Stomach (tissue), 9 donors: ENCODE data around the gene LRP1B. TPM values are rescaled to one million over a fixed set of nuclear protein-coding genes. Genes with fewer than 3 reads are reported as not detected.

ENCODE experiments used
- DNase-seq, 2 donors: peaks; one replicate each; pipeline versions ENCODE4 v3.0.0 to v3.0.0-alpha.2; 2013 to 2019
- H3K27ac ChIP-seq, 5 donors: fragments of 200-600 bp in 4 of 5; sonication (generic) in 4 of 5; one replicate each; pipeline ENCODE4 v1.5.1; 2013 to 2019; ENCODE audit warnings: mild to moderate bottlenecking in 1 of 5, moderate library complexity in 1 of 5
- H3K27me3 ChIP-seq, 3 donors: fragments of 200-600 bp; sonication (generic); one replicate each; pipeline ENCODE4 v1.5.1; 2017 to 2019; ENCODE audit warnings: mixed run types in 1 of 3
- H3K36me3 ChIP-seq, 4 donors: fragments of 200-600 bp; sonication (generic); 1 replicate in 3 of 4; 2 replicates in 1 of 4; pipeline ENCODE4 v1.5.1; 2016 to 2019
- H3K4me1 ChIP-seq, 4 donors: fragments of 200-600 bp; sonication (generic); one replicate each; pipeline ENCODE4 v1.5.1; 2016 to 2019
- H3K4me3 ChIP-seq, 4 donors: fragments of 200-600 bp; sonication (generic) in 3 of 4; one replicate each; pipeline ENCODE4 v1.5.1; 2016 to 2019; ENCODE audit warnings: mild to moderate bottlenecking in 1 of 4
- H3K9me3 ChIP-seq, 4 donors: fragments of 200-600 bp; sonication (generic); one replicate each; pipeline ENCODE4 v1.5.1; 2016 to 2019
- CTCF ChIP-seq, 7 experiments: fragments of 450-650 bp in 4 of 7; fragments of 200-600 bp in 3 of 7; sonication (generic) in 3 of 7; IDR thresholded peaks; one replicate each; pipeline ENCODE4 v1.5.1; 2016 to 2019; ENCODE audit warnings: antibody characterized with exemption in 7 of 7, control low read depth in 2 of 7, mild to moderate bottlenecking in 1 of 7
- EP300 ChIP-seq: sonication (generic); formaldehyde crosslinking; IDR thresholded peaks from one replicate; pipeline ENCODE4 v1.6.1; 2017; ENCODE audit warnings: antibody characterized with exemption
- POLR2A ChIP-seq, 4 donors: fragments of 450-650 bp; IDR thresholded peaks; one replicate each; pipeline ENCODE4 v1.6.1; 2016; ENCODE audit warnings: antibody characterized with exemption in 4 of 4, control low read depth in 2 of 4, mild to moderate bottlenecking in 1 of 4, moderate library complexity in 1 of 4
- POLR2AphosphoS5 ChIP-seq, 3 donors: sonication (generic); formaldehyde crosslinking; IDR thresholded peaks; one replicate each; pipeline ENCODE4 v1.6.1; 2016; ENCODE audit warnings: antibody characterized with exemption in 3 of 3
- WGBS, 5 donors: extraction: QIAGEN DNeasy Blood & Tissue Kit in 3 of 5; methylation state at CpG; one replicate each; pipeline versions ENCODE4 v1.1.5 to v1.1.7; 2013 to 2018; 5-methylcytosine and 5-hydroxymethylcytosine counted together
- intact Hi-C: fragments of 100-400 bp; cut with DNase I; formaldehyde crosslinking; loops from one replicate; pipeline ENCODE4 v1.15.1; 2023; ENCODE audit warnings: low total_unique reads
- polyA plus RNA-seq, 3 donors: library from polyadenylated mRNA; stranded (reverse); fragments of 200-250 nt; gene quantifications; one replicate each; pipeline ENCODE4 v1.2.3, GENCODE V29; 2013
- total RNA-seq, 5 donors: library from RNA; depleted of rRNA; stranded (reverse); fragments of >200 nt; gene quantifications; one replicate each; pipeline versions ENCODE4 v1.1.0 to v1.2.3, GENCODE V29; 2014 to 2016
- donor health status: healthy with polysubstance abuse.
- donor health status: Bipolar disorder and iron deficiency.
- donor health status: healthy.

Gene LRP1B
- total and polyA plus RNA-seq, 8 donors = under 0.01 to 9.0 (median 0.38) TPM

DNA sequence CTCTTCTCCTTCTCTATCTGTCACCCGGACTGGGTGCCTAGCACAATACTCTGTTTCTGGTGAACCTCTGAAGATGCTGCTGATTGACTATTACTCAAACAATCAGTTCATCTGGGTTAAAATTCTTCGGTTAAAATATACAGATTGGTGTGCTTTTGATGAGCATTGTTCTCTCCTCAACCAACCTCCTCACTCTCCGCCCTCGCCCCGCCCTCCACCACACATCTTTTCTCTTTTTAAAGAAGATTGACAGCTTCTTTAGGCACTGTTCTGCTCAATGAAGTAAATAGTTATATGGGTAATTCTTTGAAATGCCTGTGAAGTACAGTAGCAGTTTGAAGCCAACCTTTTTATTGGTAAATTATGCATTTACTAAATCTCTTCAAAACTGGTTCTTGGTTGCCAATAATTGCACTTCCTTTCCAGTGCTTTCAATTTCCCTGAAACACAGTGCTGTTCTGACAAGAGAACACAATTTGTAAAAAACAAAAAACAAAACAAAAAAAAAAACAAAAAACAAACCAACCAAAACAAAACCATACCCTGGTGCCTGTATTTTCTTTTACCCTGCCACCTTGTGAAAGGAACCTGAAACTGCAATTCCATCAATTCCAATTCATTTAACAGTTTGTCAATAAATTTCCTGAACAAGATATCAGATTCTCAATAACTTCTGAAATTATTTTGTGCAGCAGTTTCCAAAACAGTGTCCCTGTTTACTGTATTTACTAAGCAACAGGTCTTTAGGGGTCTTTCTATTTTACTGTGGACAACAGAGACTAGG, 188.6 kb downstream of the LRP1B start:
- Histone ChIP-seq H3K4me1 (no peaks in the 10 kb centered on the region), H3K27me3 (no peaks in the 10 kb centered on the region), H3K27ac (no peak overlapping the region), H3K4me3 (no peak overlapping the region), H3K36me3 (no peaks in the 10 kb centered on the region), H3K9me3 (peaks cover 0 to 11% (median 0%) of the 10 kb centered on the region in 4 donors)
- DNase-seq = no peak
- TF ChIP-seq CTCF (IDR thresholded peaks at IDR 0.05) (no peak), POLR2A (IDR thresholded peaks at IDR 0.05) (no peak), POLR2AphosphoS5 (IDR thresholded peaks at IDR 0.05) (no peak), EP300 (no peak)
- intact Hi-C loops = no loop called here
- 69 to 79% (median 71%) methylated on average over 5 of the region's 5 CpGs for WGBS, 5 donors

- Histone ChIP-seq H3K4me1 (no peaks in the 10 kb centered on the region), H3K9me3 (peaks cover 0 to 11% (median 0%) of the 10 kb centered on the region in 4 donors), H3K27me3 (no peaks in the 10 kb centered on the region), H3K36me3 (no peaks in the 10 kb centered on the region), H3K4me3 (no peak overlapping the region), H3K27ac (no peak overlapping the region)
- DNase-seq = no peak
- intact Hi-C loops = no loop called here
- 58 to 68% (median 64%) methylated on average over 1 of the region's 1 CpG for WGBS, 5 donors
- no peak for TF ChIP-seq CTCF (IDR thresholded peaks at IDR 0.05)
- TF ChIP-seq EP300 = no peak
- no peak for TF ChIP-seq POLR2AphosphoS5 (IDR thresholded peaks at IDR 0.05)
- TF ChIP-seq POLR2A (IDR thresholded peaks at IDR 0.05) = no peak
These were observed 189.6 kb downstream of the LRP1B start for GRCh38 chr2:141941210-141941714.

DNA sequence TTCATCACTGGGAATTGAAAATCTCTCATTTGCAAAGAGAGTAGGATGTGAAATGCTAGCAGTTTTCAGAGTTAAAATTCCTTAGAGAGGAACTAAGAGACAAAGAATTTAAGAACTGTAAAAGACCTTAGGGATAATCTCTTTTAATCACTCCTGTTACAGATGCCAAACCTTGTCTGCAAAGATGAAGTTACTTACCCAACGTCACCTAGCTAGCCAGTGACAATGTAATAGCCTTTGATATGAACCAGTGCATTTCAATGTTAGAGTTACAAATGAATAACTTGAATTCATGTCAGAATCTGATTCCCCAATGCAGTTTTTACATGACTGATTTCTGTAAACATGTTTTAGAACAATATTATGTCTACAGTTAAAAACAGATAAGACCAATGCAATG, 190.1 kb downstream of the LRP1B start:
- no peaks in the 10 kb centered on the region for H3K36me3 ChIP-seq
- H3K9me3 ChIP-seq = peaks cover 0 to 11% (median 0%) of the 10 kb centered on the region in 4 donors
- 52 to 68% (median 62%) methylated on average over 1 of the region's 1 CpG for WGBS, 5 donors
- DNase-seq = no peak
- H3K4me3 ChIP-seq = no peak overlapping the region
- intact Hi-C loops = no loop called here
- no peaks in the 10 kb centered on the region for H3K27me3 ChIP-seq
- TF ChIP-seq CTCF (IDR thresholded peaks at IDR 0.05) (no peak), POLR2AphosphoS5 (IDR thresholded peaks at IDR 0.05) (no peak), EP300 (no peak), POLR2A (IDR thresholded peaks at IDR 0.05) (no peak)
- no peak overlapping the region for H3K27ac ChIP-seq
- no peaks in the 10 kb centered on the region for H3K4me1 ChIP-seq

DNA sequence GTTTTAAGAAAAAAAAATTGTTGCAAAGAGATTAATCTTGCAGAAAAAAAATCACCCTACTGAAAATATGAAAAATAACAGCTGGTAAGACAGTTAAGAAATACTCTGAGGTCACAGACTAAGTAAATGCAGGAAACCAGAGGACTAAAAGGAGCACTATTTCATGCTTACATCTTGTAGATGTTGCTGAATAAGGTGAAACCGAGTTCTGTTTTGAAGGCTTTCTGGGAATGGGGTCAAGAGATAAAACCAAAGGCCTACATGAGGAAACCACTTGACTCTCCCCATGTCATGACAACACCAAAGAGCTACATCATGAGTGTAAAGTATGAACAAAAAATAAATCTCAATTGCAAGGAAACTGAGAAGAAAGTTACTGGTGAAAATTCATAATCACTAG, 197.6 kb downstream of the LRP1B start:
- no peaks in the 10 kb centered on the region for H3K27me3 ChIP-seq
- intact Hi-C loops = no loop called here
- TF ChIP-seq POLR2A (IDR thresholded peaks at IDR 0.05) = no peak
- TF ChIP-seq CTCF (IDR thresholded peaks at IDR 0.05) = no peak
- TF ChIP-seq POLR2AphosphoS5 (IDR thresholded peaks at IDR 0.05) = no peak
- no peak for TF ChIP-seq EP300
- DNase-seq = no peak
- H3K9me3 ChIP-seq = peaks cover 0 to 10% (median 0%) of the 10 kb centered on the region in 4 donors
- no peaks in the 10 kb centered on the region for H3K4me1 ChIP-seq
- no peak overlapping the region for H3K4me3 ChIP-seq
- no peak overlapping the region for H3K27ac ChIP-seq
- no peaks in the 10 kb centered on the region for H3K36me3 ChIP-seq
- WGBS, 5 donors = 64 to 69% (median 69%) methylated on average over 1 of the region's 1 CpG
